ENCODE results near the gene PTCSC3. TPM values are rescaled to one million over a fixed set of nuclear protein-coding genes. Genes with fewer than 3 reads are reported as not detected.

PTCSC3 gene
- not detected for total RNA-seq
- long read RNA-seq: 0 reads

GRCh38 chr14:36176524-36176923 is at the start of gene PTCSC3:
Gene PTCSC3 (minus strand): TSS chr14:36176722.
- DNase-seq (ENCODE audit: low spot score): no peak

GRCh38 chr14:36226164-36226563 is 49.6 kb upstream of the PTCSC3 start:
- DNase-seq (ENCODE audit: low spot score): no peak

- DNase-seq (ENCODE audit: low spot score): no peak
Observed at GRCh38 chr14:36224176-36224575, 47.7 kb upstream of the PTCSC3 start.

GRCh38 chr14:36223558-36223957 is 47.0 kb upstream of the PTCSC3 start:
- DNase-seq (ENCODE audit: low spot score): no peak

- no peak for DNase-seq (ENCODE audit: low spot score)
Observed at GRCh38 chr14:36222952-36223468, 46.5 kb upstream of the PTCSC3 start.

GRCh38 chr14:36222337-36222736 is 45.8 kb upstream of the PTCSC3 start:
- no peak for DNase-seq (ENCODE audit: low spot score)

GRCh38 chr14:36221112-36221511 is 44.6 kb upstream of the PTCSC3 start:
- no peak for DNase-seq (ENCODE audit: low spot score)

- DNase-seq (ENCODE audit: low spot score): no peak
Observed at GRCh38 chr14:36217732-36218131, 41.2 kb upstream of the PTCSC3 start.

- no peak for DNase-seq (ENCODE audit: low spot score)
Observed at GRCh38 chr14:36217027-36217426, 40.5 kb upstream of the PTCSC3 start.

- DNase-seq (ENCODE audit: low spot score): no peak
Observed at GRCh38 chr14:36215217-36215598, 38.7 kb upstream of the PTCSC3 start.

- no peak for DNase-seq (ENCODE audit: low spot score)
Observed at GRCh38 chr14:36214476-36215216, 38.1 kb upstream of the PTCSC3 start.

GRCh38 chr14:36212987-36213386 is 36.5 kb upstream of the PTCSC3 start:
- no peak for DNase-seq (ENCODE audit: low spot score)

GRCh38 chr14:36212577-36212976 is 36.1 kb upstream of the PTCSC3 start:
- DNase-seq (ENCODE audit: low spot score): no peak

GRCh38 chr14:36208690-36209278 is 32.3 kb upstream of the PTCSC3 start:
- DNase-seq (ENCODE audit: low spot score): no peak

- DNase-seq (ENCODE audit: low spot score): no peak
Observed at GRCh38 chr14:36207500-36207899, 31.0 kb upstream of the PTCSC3 start.

- no peak for DNase-seq (ENCODE audit: low spot score)
Observed at GRCh38 chr14:36204461-36205073, 28.0 kb upstream of the PTCSC3 start.

GRCh38 chr14:36198378-36198777 is 21.9 kb upstream of the PTCSC3 start:
- DNase-seq (ENCODE audit: low spot score): no peak

GRCh38 chr14:36194663-36195062 is 18.1 kb upstream of the PTCSC3 start:
- DNase-seq (ENCODE audit: low spot score): no peak

- DNase-seq (ENCODE audit: low spot score): no peak
Observed at GRCh38 chr14:36192530-36192929, 16.0 kb upstream of the PTCSC3 start.

GRCh38 chr14:36183402-36183801 is 6.9 kb upstream of the PTCSC3 start:
- no peak for DNase-seq (ENCODE audit: low spot score)

- DNase-seq (ENCODE audit: low spot score): no peak
Observed at GRCh38 chr14:36181417-36181816, 4.9 kb upstream of the PTCSC3 start.

GRCh38 chr14:36177489-36177888 is 967 bp upstream of the PTCSC3 start:
- DNase-seq (ENCODE audit: low spot score): no peak

Data from mesenteric fat pad (tissue), 1 donor.